ENCODE data around the gene C1orf122.

The C1orf122 gene

GRCh38 chr1:37814252-37814651, 6.7 kb downstream of the C1orf122 start:
- TF ChIP-seq ZNF274 (IDR thresholded peaks at IDR 0.05; ENCODE audit: low read depth, low read length), result no peak
- no peak overlapping the region for H3K4me3 ChIP-seq (ENCODE audit: low read length)

GRCh38 chr1:37817481-37817880, 9.9 kb downstream of the C1orf122 start:
- no peak overlapping the region for H3K4me3 ChIP-seq (ENCODE audit: low read length)
- no peak for TF ChIP-seq ZNF274 (IDR thresholded peaks at IDR 0.05; ENCODE audit: low read depth, low read length)

- TF ChIP-seq ZNF274 (IDR thresholded peaks at IDR 0.05; ENCODE audit: low read depth, low read length), result no peak
- no peak overlapping the region for H3K4me3 ChIP-seq (ENCODE audit: low read length)
These were observed 13.9 kb downstream of the C1orf122 start for GRCh38 chr1:37821481-37821880.

GRCh38 chr1:37822906-37823815, 15.6 kb downstream of the C1orf122 start:
- no peak for TF ChIP-seq ZNF274 (IDR thresholded peaks at IDR 0.05; ENCODE audit: low read depth, low read length)
- no peak overlapping the region for H3K4me3 ChIP-seq (ENCODE audit: low read length)

- TF ChIP-seq ZNF274 (IDR thresholded peaks at IDR 0.05; ENCODE audit: low read depth, low read length), result no peak
- no peak overlapping the region for H3K4me3 ChIP-seq (ENCODE audit: low read length)
These were observed 16.4 kb downstream of the C1orf122 start for GRCh38 chr1:37824001-37824400.

- no peak overlapping the region for H3K4me3 ChIP-seq (ENCODE audit: low read length)
- no peak for TF ChIP-seq ZNF274 (IDR thresholded peaks at IDR 0.05; ENCODE audit: low read depth, low read length)
These were observed 17.9 kb downstream of the C1orf122 start for GRCh38 chr1:37825506-37825905.

GRCh38 chr1:37828410-37829074, 21.0 kb downstream of the C1orf122 start:
- no peak for TF ChIP-seq ZNF274 (IDR thresholded peaks at IDR 0.05; ENCODE audit: low read depth, low read length)
- H3K4me3 ChIP-seq (ENCODE audit: low read length), result no peak overlapping the region

GRCh38 chr1:37831109-37831508, 23.5 kb downstream of the C1orf122 start:
- H3K4me3 ChIP-seq (ENCODE audit: low read length), result no peak overlapping the region
- TF ChIP-seq ZNF274 (IDR thresholded peaks at IDR 0.05; ENCODE audit: low read depth, low read length), result no peak

GRCh38 chr1:37831809-37832208, 24.2 kb downstream of the C1orf122 start:
- no peak overlapping the region for H3K4me3 ChIP-seq (ENCODE audit: low read length)
- no peak for TF ChIP-seq ZNF274 (IDR thresholded peaks at IDR 0.05; ENCODE audit: low read depth, low read length)

- TF ChIP-seq ZNF274 (IDR thresholded peaks at IDR 0.05; ENCODE audit: low read depth, low read length), result no peak
- H3K4me3 ChIP-seq (ENCODE audit: low read length), result no peak overlapping the region
These were observed 29.2 kb downstream of the C1orf122 start for GRCh38 chr1:37836788-37837187.

GRCh38 chr1:37839676-37840075, 32.1 kb downstream of the C1orf122 start:
- TF ChIP-seq ZNF274 (IDR thresholded peaks at IDR 0.05; ENCODE audit: low read depth, low read length), result no peak
- no peak overlapping the region for H3K4me3 ChIP-seq (ENCODE audit: low read length)

GRCh38 chr1:37840711-37841110, 33.1 kb downstream of the C1orf122 start:
- no peak for TF ChIP-seq ZNF274 (IDR thresholded peaks at IDR 0.05; ENCODE audit: low read depth, low read length)
- no peak overlapping the region for H3K4me3 ChIP-seq (ENCODE audit: low read length)

- TF ChIP-seq ZNF274 (IDR thresholded peaks at IDR 0.05; ENCODE audit: low read depth, low read length), result no peak
- H3K4me3 ChIP-seq (ENCODE audit: low read length), result no peak overlapping the region
These were observed 34.1 kb downstream of the C1orf122 start for GRCh38 chr1:37841652-37842051.

GRCh38 chr1:37844536-37844935, 36.9 kb downstream of the C1orf122 start:
- TF ChIP-seq ZNF274 (IDR thresholded peaks at IDR 0.05; ENCODE audit: low read depth, low read length), result no peak
- no peak overlapping the region for H3K4me3 ChIP-seq (ENCODE audit: low read length)

- no peak for TF ChIP-seq ZNF274 (IDR thresholded peaks at IDR 0.05; ENCODE audit: low read depth, low read length)
These were observed 37.6 kb downstream of the C1orf122 start for GRCh38 chr1:37845049-37845646.

More at GRCh38 chr1:37845049-37845646, 37.6 kb downstream of the C1orf122 start:
- H3K4me3 ChIP-seq (ENCODE audit: low read length), result no peak overlapping the region
